GM23248 (cell line): ENCODE results near the gene NDUFAF2.

ENCODE experiments used
- EZH2 ChIP-seq: fragments of 200-600 bp; sonication (generic); IDR thresholded peaks from 2 replicates; pipeline ENCODE4 v1.6.1; 2018; ENCODE audit warnings: antibody characterized with exemption, mild to moderate bottlenecking; ENCODE audit not compliant: insufficient read depth, poor library complexity, severe bottlenecking
- EZH2phosphoT487 ChIP-seq: fragments of 200-600 bp; sonication (generic); IDR thresholded peaks from 2 replicates; pipeline ENCODE4 v1.6.1; 2018; ENCODE audit warnings: antibody characterized with exemption, moderate library complexity, mild to moderate bottlenecking, low read depth; ENCODE audit not compliant: insufficient read depth

DNA sequence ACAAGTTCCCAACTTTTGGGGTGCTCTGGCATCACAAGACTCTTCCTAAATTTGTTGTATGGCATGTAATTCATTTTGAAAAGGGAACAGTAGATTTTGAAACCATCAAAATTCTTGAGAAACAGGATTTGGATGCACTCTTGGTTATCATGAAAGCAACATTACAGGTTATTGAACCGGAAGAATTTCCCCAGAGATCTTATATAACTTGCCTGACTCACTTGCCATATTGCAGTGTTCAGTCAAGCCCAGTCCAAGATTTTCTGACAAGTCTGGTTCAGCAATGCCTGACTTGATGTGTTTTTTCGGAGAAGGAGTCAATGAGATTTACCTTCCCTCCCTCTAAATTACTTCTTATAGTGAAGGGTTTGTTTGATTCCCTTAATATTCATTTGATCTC is 185.3 kb downstream of the NDUFAF2 start:
- TF ChIP-seq EZH2 (no peak), EZH2phosphoT487 (no peak)
